NCI-H2196 treated with DMSO at 0.1 percent for 48 hours (cell line): ENCODE data around the gene VGLL4.

Experiments used
- DNase-seq: peaks from one replicate; lab custom pipeline; 2025; ENCODE audit not compliant: unreplicated experiment; lab: John Stamatoyannopoulos, UW

Gene VGLL4

GRCh38 chr3:11629716-11630115 lies 14.0 kb downstream of the VGLL4 start:
- no peak for DNase-seq

GRCh38 chr3:11627612-11628011 lies 16.1 kb downstream of the VGLL4 start:
- no peak for DNase-seq

- no peak for DNase-seq
These were observed 17.6 kb downstream of the VGLL4 start for GRCh38 chr3:11626084-11626463.

GRCh38 chr3:11625376-11626083 lies 18.2 kb downstream of the VGLL4 start:
- DNase-seq, result no peak

DNA sequence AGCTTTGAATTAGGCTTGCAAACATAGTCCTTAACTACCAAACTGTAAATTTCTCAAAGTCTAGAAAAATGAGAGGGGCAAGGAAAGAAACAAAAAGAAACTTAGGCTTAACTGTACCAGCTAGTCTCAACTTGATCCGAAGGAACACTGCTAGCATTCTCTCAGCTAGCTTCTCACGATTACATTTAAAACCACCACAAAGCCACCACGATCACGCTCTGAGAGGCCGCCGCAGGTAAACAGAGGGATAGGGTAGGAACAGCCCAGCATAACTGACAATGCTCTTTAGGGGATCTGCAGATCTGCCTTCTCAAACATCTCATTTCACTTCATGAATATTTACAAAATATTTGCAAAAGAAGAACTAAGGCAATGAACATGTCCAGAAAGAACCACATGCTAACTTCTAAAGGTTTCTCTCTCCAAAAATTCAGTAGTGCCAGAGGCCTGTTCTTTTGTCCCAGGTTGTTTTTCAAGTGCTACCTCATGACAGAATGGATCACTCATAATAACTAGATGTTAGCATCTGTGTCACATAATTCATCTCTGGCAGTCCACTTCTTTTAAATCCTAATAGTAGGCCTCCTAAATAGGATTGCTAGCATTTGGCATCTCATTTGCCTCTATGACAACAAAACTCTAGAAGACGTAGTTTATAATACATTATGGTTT lies 18.9 kb downstream of the VGLL4 start:
- no peak for DNase-seq

GRCh38 chr3:11624161-11624560 lies 19.6 kb downstream of the VGLL4 start:
- no peak for DNase-seq

- DNase-seq, result no peak
These were observed 20.8 kb downstream of the VGLL4 start for GRCh38 chr3:11622586-11623550.

DNA sequence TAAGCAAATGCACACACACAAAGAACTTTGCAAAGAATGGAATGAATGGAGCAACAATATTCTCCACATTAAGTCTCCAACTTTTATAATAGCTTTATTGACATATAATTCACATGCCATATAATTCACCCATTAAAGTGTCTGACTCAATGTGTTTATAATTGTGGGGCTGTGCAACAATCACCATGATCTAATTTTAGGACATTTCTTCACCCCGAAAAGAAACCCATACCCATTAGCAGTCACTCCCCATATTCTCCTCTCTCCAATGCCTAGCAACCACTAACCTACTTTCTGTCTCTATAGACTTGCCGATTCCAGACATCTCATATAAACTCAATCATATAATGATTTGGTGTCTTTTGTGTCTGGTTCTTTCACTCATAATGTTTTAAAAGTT lies 22.6 kb downstream of the VGLL4 start:
- no peak for DNase-seq

GRCh38 chr3:11619946-11620652 lies 23.6 kb downstream of the VGLL4 start:
- no peak for DNase-seq

DNA sequence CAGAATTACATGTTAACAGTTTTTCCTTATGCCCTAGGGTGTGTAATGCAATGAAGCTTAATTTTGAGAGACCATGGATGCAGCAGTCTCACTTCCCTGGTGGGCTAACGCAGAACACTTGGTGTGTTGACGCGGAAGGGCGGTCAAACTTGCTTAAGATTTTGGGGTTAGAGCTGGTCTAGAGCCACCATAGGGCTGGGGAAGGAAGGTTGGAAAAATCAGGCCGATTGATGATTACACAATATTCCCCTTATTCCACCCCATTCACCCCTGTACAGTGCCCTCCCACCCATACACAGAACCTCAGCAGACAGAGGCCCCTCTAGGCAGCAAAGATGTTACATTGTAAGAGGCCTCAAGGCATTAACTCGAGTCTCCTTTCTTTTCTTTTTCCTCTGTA lies 24.3 kb downstream of the VGLL4 start:
- DNase-seq, result no peak

GRCh38 chr3:11618904-11619303 lies 24.8 kb downstream of the VGLL4 start:
- no peak for DNase-seq

DNA sequence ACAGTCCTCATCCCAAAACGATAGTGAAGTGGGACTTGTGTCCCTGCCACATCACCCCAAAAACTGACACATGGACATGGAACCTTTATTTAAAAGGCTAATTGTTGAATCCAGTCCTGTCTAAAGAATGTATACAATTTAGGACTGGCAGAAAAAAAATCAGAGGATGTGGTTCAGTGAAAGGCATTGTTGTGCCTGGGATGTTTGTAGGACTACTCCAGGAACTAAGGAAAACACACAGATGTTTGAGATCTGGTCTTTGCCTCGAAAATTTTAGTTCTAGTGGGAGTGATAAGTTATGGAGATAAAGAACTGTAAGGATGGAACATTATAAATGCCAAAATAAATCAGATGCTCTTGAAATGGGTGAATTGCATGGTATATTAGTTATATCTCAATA lies 27.2 kb downstream of the VGLL4 start:
- DNase-seq, result no peak

DNA sequence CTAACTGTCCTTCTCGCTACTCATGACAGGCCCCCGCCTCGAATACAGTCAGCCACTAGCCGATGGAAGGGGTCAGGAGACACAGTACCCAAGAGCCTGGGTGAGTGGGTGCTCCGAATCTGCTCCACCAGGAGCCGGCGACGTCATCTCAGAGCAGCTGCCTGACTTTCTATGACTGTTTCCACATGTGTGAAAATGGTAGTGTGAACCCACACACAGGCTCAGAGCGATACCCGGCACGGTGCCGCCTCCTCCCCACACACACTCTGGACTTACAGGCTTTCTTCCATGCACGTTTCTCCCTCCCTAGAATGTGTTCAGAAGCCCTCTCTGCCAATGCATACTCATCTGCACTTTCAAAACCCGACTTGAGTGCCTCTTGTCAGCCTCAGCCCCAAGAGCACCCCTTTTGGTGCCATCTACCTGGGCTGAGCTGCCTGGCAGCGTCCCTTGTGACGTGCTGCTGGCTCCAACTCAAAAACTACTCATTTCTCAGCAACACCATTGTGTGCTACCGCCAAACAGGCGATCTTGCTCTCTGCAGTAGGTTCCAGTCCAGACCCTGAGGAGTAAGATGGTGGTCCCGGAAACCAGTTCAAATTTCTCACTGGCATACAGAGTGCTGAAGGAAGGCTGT lies 29.7 kb downstream of the VGLL4 start:
- DNase-seq, result no peak

- no peak for DNase-seq
These were observed 30.4 kb downstream of the VGLL4 start for GRCh38 chr3:11613319-11613718.

- no peak for DNase-seq
These were observed 31.1 kb downstream of the VGLL4 start for GRCh38 chr3:11612515-11613188.

- no peak for DNase-seq
These were observed 32.3 kb downstream of the VGLL4 start for GRCh38 chr3:11611341-11611799.

- DNase-seq, result no peak
These were observed 32.9 kb downstream of the VGLL4 start for GRCh38 chr3:11610700-11611275.

DNA sequence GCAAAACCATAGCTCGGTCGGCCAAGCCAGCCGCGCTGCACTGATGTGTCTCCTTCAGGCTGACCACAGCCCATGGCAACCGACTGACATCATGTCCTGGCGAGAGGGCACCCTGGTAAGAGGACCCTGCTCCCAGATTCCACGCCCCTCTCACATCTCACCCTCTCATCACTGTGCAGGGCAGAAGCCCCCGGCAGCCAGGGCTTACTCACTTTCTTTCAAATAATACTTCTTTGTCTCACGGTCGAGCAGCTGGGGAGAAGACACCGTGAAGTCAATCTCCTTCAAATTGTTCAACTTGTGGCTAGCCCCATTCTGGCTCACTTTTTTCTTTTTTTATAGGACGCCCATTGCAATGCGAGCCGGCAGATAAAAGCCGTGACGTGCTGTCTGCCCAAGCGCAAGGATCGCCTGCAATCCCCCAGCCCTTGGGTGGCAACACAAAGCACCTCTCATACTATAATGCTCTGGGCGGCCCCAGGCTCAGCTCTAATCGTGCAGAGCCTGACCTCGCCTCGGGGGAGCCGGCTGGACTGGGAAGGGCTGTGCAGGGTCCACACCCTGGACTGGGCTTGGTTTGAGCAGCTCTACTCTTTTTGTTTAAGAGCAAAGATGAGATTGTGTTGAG lies 33.6 kb downstream of the VGLL4 start:
- no peak for DNase-seq

DNA sequence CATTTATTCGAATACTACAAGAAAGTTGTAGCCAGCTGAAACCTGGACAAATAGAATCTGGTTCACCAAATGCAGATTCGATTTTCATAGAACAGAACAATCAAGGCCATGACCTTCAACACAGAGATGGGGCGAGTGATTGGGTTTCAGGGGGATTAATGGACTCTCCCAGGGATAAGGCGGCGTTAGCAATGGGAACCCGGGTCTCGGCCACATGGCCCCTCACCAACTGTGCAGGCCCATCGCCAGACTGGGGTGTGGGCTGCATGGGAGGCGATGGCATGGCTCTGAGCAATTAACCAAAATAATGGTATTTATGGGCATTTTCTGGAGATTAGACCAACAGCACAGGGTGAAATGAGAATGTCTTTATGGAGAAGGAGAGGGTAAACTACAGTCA lies 34.2 kb downstream of the VGLL4 start:
- DNase-seq, result no peak
